Colonic mucosa (tissue), 4 donors: ENCODE data around the gene LPCAT2. TPM values are rescaled to one million over a fixed set of nuclear protein-coding genes. Genes with fewer than 3 reads are reported as not detected.

Experiments used
- DNase-seq: peaks from one replicate; pipeline ENCODE4 v3.0.0-alpha.2; 2020
- H3K27ac ChIP-seq: fragments of 200-600 bp; one replicate; pipeline ENCODE4 v1.8.0; 2021
- H3K27me3 ChIP-seq: fragments of 200-600 bp; one replicate; pipeline ENCODE4 v1.8.0; 2021
- H3K36me3 ChIP-seq: fragments of 200-600 bp; one replicate; pipeline ENCODE4 v1.8.0; 2021
- H3K4me1 ChIP-seq: fragments of 200-600 bp; one replicate; pipeline ENCODE4 v1.8.0; 2021; ENCODE audit warnings: mild to moderate bottlenecking
- H3K4me3 ChIP-seq: fragments of 200-600 bp; one replicate; pipeline ENCODE4 v1.8.0; 2021
- H3K9ac ChIP-seq, 2 donors: one replicate each; pipeline ENCODE4 v1.7.0; 2013; ENCODE audit warnings: control low read depth in 2 of 2, low read depth in 2 of 2, low read length in 2 of 2
- H3K9me3 ChIP-seq: fragments of 200-600 bp; one replicate; pipeline ENCODE4 v1.8.0; 2021
- intact Hi-C: fragments of 100-400 bp; cut with DNase I; formaldehyde crosslinking; loops from one replicate; pipeline ENCODE4 v1.14.1; 2022
- total RNA-seq, 2 donors: library from RNA; stranded (reverse); fragmentation: NEBNext Ultra II Directional in 1 of 2; extraction: Animal tissue kit (Norgen Biotek cat#: 25700) in 1 of 2; gene quantifications; one replicate each; pipeline ENCODE4 v1.2.1, GENCODE V29; 2021
- TF ChIP-seq, protein P1 (sequence below): fragments of 200-600 bp; IDR thresholded peaks from one replicate; pipeline ENCODE4 v1.8.0; 2022; ENCODE audit warnings: antibody characterized with exemption, mild to moderate bottlenecking
- donor health status: healthy.
- donor health status: DM: no; HTN: no; CAD: no.
- donor health status: DM: no; HTN: no; CAD: no.

Gene LPCAT2
- total RNA-seq, 2 donors from 2014 or later: 22.6 to 30.5 TPM

DNA sequence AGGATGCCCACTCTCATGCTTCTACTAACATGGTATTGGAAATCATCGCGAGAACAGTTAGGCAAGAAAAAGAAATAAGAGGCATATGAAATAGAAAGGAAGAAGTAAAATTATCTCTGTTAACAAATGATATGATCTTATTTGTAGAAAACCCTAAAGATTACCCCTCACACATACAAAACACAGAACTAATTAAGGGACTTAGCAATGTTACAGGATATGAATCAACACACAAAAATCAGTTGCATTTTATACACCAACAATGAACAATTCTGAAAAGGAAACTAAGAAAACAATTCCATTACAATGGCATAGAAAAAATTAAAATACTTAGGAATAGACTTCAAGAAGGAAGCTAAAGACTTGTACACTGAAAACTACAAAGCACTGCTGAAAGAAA, 54.9 kb downstream of the LPCAT2 start:
- TF ChIP-seq, protein P1, sequence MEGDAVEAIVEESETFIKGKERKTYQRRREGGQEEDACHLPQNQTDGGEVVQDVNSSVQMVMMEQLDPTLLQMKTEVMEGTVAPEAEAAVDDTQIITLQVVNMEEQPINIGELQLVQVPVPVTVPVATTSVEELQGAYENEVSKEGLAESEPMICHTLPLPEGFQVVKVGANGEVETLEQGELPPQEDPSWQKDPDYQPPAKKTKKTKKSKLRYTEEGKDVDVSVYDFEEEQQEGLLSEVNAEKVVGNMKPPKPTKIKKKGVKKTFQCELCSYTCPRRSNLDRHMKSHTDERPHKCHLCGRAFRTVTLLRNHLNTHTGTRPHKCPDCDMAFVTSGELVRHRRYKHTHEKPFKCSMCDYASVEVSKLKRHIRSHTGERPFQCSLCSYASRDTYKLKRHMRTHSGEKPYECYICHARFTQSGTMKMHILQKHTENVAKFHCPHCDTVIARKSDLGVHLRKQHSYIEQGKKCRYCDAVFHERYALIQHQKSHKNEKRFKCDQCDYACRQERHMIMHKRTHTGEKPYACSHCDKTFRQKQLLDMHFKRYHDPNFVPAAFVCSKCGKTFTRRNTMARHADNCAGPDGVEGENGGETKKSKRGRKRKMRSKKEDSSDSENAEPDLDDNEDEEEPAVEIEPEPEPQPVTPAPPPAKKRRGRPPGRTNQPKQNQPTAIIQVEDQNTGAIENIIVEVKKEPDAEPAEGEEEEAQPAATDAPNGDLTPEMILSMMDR: no peak
- no peak overlapping the region for H3K9ac ChIP-seq
- intact Hi-C loops: no loop called here
- no peak for DNase-seq
- no peak overlapping the region for H3K4me3 ChIP-seq
- no peaks in the 10 kb centered on the region for H3K4me1 ChIP-seq
- H3K27ac ChIP-seq: no peak overlapping the region
- no peaks in the 10 kb centered on the region for H3K36me3 ChIP-seq
- H3K27me3 ChIP-seq: no peaks in the 10 kb centered on the region
- H3K9me3 ChIP-seq: no peaks in the 10 kb centered on the region

DNA sequence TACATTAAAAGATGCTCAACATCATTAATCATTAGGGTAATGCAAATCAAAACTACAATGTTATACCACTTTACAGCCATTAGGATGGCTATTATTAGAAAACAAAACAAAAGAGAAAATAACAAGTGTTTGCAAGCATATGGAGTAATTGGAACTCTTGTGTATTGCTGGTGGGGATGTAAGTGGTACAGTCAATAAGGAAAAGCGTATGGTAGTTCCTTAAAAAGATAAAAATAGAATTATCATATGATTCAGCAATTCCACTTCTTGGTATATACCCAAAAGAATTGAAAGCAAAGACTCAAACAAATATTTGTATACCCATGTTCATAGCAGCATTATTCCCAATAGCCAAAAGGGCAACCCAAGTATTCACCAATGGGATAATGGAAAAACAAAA, 56.2 kb downstream of the LPCAT2 start:
- Histone ChIP-seq H3K27ac (no peak overlapping the region), H3K36me3 (no peaks in the 10 kb centered on the region), H3K27me3 (no peaks in the 10 kb centered on the region), H3K9ac (no peak overlapping the region), H3K4me3 (no peak overlapping the region), H3K9me3 (no peaks in the 10 kb centered on the region), H3K4me1 (no peaks in the 10 kb centered on the region)
- intact Hi-C loops: no loop called here
- TF ChIP-seq, protein P1: no peak
- no peak for DNase-seq

DNA sequence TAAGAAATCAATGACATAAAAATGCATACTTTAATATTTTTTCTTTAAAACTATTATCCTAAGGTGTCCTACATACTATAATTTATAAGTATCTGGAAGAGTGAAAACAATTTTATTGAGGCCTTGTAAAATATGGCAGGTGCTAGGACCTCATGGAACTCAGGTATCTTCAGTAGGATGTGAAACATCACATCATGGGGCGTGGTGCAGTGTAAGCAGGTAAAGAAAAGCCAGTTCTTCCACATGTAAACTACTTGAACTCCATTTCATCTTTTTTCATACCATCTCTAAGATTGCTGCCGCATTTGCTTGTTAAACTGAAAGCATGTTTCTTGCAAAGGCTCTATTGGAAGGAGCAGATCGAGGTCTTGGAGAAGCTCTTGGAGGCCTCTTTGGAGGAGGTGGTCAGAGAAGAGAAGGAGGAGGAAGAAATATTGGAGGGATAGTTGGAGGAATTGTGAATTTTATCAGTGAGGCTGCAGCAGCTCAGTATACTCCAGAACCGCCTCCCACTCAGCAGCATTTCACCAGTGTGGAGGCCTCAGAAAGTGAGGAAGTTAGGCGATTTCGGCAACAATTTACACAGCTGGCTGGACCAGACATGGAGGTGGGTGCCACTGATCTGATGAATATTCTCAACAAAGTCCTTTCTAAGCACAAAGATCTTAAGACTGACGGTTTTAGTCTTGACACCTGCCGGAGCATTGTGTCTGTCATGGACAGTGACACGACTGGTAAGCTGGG, 57.7 kb downstream of the LPCAT2 start, which contains the start of gene CAPNS2:
Gene CAPNS2, plus strand, starts transcription at position 253 of the 744 bp plus-strand sequence. Its CDS starts 73 bp downstream, at position 326.
- no peak within 1 kb of the TSS for H3K27ac ChIP-seq
- H3K36me3 ChIP-seq: no peaks in the 10 kb centered on the region
- H3K9ac ChIP-seq: no peak within 1 kb of the TSS
- DNase-seq: no peak
- H3K27me3 ChIP-seq: no peaks in the 10 kb centered on the region
- TF ChIP-seq, protein P1: no peak
- no peak within 1 kb of the TSS for H3K4me3 ChIP-seq
- no peaks in the 10 kb centered on the region for H3K4me1 ChIP-seq
- H3K9me3 ChIP-seq: no peaks in the 10 kb centered on the region
- intact Hi-C loops: no loop called here

DNA sequence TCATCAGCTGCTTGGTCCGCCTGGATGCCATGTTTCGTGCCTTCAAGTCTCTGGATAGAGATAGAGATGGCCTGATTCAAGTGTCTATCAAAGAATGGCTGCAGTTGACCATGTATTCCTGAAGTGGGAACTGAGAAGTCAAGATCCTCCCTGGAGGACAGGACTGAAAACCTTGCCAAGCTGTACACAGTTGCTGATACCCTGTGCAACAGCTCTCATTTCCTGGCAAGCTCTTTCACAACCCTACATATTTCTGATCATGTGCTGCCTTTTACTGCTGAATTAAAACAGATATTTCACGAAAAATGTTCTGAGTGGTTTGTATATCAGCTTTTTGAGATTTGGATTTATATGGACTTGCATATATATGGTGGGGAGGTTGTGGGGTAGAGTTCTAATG, 58.5 kb downstream of the LPCAT2 start:
- no peaks in the 10 kb centered on the region for H3K36me3 ChIP-seq
- no peaks in the 10 kb centered on the region for H3K27me3 ChIP-seq
- H3K4me1 ChIP-seq: no peaks in the 10 kb centered on the region
- TF ChIP-seq, protein P1: no peak
- no peak overlapping the region for H3K4me3 ChIP-seq
- H3K9ac ChIP-seq: no peak overlapping the region
- no peak for DNase-seq
- H3K9me3 ChIP-seq: no peaks in the 10 kb centered on the region
- intact Hi-C loops: no loop called here
- H3K27ac ChIP-seq: no peak overlapping the region

DNA sequence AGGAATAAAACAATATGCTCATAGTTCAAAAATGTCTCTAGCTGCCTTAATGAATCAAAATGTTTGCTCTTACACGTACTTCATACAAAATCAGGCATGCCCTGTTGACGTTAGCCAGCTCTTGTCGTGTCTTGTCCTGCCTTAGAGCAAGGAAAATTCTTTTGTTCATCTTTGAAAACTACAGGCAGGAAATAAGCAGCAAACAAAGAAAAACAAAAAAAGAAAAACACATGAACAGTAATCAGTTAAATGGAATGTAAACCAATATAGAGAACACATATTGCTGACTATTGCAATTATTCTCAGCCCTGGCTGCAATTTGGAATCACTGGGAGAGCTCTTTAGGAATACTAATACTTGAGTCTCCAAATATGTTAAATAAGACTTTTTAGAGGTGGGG, 59.3 kb downstream of the LPCAT2 start:
- Histone ChIP-seq H3K27me3 (no peaks in the 10 kb centered on the region), H3K4me3 (no peak overlapping the region), H3K9ac (no peak overlapping the region), H3K4me1 (no peaks in the 10 kb centered on the region), H3K36me3 (no peaks in the 10 kb centered on the region), H3K9me3 (no peaks in the 10 kb centered on the region), H3K27ac (no peak overlapping the region)
- TF ChIP-seq, protein P1: no peak
- intact Hi-C loops: no loop called here
- no peak for DNase-seq
